Body of pancreas (tissue), 4 donors: Measurements from ENCODE around the gene GOLGA8B.
"Not testable (repeated sequence)": the region's sequence is repeated elsewhere in the genome, so short reads cannot be mapped to it uniquely, and the experiment has no call there.

Source experiments
- POLR2A ChIP-seq, 3 donors: fragments of 450-650 bp; IDR thresholded peaks; one replicate each; pipeline ENCODE4 v1.6.1; 2016; ENCODE audit warnings: antibody characterized with exemption in 3 of 3, mild to moderate bottlenecking in 2 of 3
- TF ChIP-seq, protein P1 (sequence below), 7 experiments: fragments of 450-650 bp in 4 of 7; fragments of 200-600 bp in 3 of 7; sonication (generic) in 3 of 7; IDR thresholded peaks; one replicate each; pipeline ENCODE4 v1.5.1; 2016 to 2019; ENCODE audit warnings: antibody characterized with exemption in 7 of 7

DNA sequence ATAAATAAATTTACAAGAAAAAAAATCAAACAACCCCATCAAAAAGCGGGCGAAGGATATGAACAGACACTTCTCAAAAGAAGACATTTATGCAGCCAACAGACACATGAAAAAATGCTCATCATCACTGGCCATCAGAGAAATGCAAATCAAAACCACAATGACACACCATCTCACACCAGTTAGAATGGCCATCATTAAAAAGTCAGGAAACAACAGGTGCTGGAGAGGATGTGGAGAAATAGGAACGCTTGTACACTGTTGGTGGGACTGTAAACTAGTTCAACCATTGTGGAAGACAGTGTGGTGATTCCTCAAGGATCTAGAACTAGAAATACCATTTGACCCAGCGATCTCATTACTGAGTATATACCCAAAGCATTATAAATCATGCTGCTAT is 2.5 kb upstream of the GOLGA8B start:
- TF ChIP-seq, protein P1, sequence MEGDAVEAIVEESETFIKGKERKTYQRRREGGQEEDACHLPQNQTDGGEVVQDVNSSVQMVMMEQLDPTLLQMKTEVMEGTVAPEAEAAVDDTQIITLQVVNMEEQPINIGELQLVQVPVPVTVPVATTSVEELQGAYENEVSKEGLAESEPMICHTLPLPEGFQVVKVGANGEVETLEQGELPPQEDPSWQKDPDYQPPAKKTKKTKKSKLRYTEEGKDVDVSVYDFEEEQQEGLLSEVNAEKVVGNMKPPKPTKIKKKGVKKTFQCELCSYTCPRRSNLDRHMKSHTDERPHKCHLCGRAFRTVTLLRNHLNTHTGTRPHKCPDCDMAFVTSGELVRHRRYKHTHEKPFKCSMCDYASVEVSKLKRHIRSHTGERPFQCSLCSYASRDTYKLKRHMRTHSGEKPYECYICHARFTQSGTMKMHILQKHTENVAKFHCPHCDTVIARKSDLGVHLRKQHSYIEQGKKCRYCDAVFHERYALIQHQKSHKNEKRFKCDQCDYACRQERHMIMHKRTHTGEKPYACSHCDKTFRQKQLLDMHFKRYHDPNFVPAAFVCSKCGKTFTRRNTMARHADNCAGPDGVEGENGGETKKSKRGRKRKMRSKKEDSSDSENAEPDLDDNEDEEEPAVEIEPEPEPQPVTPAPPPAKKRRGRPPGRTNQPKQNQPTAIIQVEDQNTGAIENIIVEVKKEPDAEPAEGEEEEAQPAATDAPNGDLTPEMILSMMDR (IDR thresholded peaks at IDR 0.05) = not testable (repeated sequence)
- not testable (repeated sequence) for TF ChIP-seq POLR2A (IDR thresholded peaks at IDR 0.05)
